HG03565 (cell line): ENCODE results near the gene TSC22D4.
"Not testable (repeated sequence)": the region's sequence is repeated elsewhere in the genome, so short reads cannot be mapped to it uniquely, and the experiment has no call there.

Source experiments
- ATAC-seq: cut with Tn5 transposase; IDR thresholded peaks from one replicate; pipeline ENCODE4 v1.9.1; 2021; ENCODE audit warnings: mild to moderate bottlenecking, moderate library complexity; ENCODE audit not compliant: unreplicated experiment

The TSC22D4 gene

GRCh38 chr7:100476101-100476780, 2.8 kb downstream of the TSC22D4 start:
- no peak for ATAC-seq

GRCh38 chr7:100475549-100475948, 3.5 kb downstream of the TSC22D4 start:
- ATAC-seq, result no peak

DNA sequence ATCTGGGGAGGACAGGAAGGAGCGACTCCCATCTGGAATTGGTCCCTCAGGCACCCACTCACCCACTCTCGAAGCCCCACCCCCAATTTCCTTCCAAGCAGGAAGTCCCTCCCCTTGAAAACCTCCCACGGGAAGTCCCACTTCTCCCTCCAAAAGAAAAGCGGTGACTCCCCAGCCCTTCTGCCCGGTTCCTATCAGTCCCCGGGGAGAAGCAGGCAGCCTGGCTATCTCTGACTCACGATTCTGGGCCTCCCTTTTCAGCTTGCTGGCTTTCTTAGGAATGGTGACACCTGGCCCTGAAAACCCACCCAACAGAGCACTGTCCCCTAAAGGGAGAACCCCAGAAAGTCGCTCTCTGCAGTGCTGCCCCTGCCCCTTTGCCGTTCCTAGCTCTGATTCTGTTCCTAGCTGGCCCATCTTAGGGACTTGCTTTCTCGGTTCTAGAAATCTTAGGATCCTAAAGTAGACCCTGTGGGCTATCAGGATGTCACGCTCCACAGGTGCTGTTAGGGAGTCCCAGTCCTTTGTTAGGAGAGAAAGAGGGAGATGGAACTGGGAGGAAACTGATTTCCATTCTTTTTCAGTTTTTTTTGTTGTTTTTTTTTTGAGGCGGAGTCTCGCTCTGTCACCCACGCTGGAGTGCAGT, 6.0 kb downstream of the TSC22D4 start:
- ATAC-seq, result no peak

GRCh38 chr7:100472121-100472851, 6.7 kb downstream of the TSC22D4 start:
- ATAC-seq, result no peak

- ATAC-seq, result no peak
Measured at GRCh38 chr7:100471021-100471420, 8.0 kb downstream of the TSC22D4 start.

GRCh38 chr7:100469227-100470044, 9.6 kb downstream of the TSC22D4 start:
- no peak for ATAC-seq

- ATAC-seq, result no peak
Measured at GRCh38 chr7:100467638-100468373, 11.2 kb downstream of the TSC22D4 start.

GRCh38 chr7:100466653-100467605, 12.1 kb downstream of the TSC22D4 start:
- no peak for ATAC-seq

GRCh38 chr7:100465702-100466311, 13.2 kb downstream of the TSC22D4 start:
- ATAC-seq, result no peak

DNA sequence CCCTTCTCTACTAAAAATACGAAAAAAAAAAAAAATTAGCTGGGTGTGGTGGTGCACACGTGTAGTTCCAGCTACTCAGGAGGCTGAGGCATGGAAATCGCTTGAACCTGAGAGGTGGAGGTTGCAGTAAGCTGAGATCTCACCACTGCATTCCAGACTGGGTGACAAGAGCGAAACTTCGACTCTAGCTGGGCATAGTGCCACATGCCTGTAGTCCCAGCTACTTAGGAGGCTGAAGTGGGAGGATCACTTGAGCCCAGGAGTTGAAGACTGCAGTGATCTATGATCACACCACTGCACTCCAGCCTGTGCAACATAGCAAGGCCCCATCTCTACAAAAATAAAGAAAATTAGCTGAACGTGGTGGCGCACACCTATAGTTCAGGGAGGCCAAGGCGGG, 13.7 kb downstream of the TSC22D4 start:
- no peak for ATAC-seq

- ATAC-seq, result no peak
Measured at GRCh38 chr7:100464791-100465190, 14.2 kb downstream of the TSC22D4 start.

- no peak for ATAC-seq
Measured at GRCh38 chr7:100464210-100464660, 14.8 kb downstream of the TSC22D4 start, which contains the start of gene SPACDR. Gene SPACDR, minus strand, starts transcription at chr7:100464260. Its CDS starts 235 bp downstream, at chr7:100464025.

DNA sequence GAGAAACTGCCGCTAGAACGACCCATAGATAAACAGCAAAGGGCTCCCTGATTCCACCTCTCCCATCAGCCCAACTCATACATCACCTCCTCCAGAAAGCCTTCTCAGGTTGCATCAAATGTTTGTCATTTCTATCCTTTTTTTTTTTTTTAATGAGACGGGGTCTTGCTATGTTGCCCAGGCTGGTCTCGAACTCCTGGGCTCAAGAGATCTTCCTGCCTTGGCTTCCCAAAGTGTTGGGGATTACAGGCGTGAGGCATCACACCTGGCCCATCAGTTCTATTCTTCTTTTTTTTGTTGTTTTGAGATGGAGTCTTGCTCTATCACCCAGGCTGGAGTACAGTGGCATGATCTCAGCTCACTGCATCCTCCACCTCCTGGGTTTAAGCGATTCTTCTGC, 22.0 kb downstream of the TSC22D4 start:
- ATAC-seq, result no peak

DNA sequence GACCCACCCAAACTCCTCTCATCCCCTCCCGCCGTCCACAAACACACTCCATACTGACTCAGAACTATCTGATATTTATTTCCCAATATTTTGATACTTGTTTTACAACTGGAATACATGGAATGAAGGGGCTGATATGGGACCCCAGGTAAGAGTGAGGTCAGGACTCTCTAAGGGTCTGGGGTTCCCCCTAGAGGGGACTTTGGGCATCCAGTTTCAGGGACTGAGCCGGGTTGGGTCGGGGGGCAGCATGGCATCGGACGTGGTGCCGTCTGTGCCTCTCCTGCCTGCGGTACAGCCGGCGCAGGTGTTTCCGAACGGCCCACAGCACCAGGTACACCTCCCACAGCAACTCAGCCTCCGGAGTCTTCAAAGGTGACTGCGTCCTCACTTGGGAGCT, 22.5 kb downstream of the TSC22D4 start:
- ATAC-seq, result no peak

GRCh38 chr7:100455206-100455605, 23.8 kb downstream of the TSC22D4 start:
- no peak for ATAC-seq

DNA sequence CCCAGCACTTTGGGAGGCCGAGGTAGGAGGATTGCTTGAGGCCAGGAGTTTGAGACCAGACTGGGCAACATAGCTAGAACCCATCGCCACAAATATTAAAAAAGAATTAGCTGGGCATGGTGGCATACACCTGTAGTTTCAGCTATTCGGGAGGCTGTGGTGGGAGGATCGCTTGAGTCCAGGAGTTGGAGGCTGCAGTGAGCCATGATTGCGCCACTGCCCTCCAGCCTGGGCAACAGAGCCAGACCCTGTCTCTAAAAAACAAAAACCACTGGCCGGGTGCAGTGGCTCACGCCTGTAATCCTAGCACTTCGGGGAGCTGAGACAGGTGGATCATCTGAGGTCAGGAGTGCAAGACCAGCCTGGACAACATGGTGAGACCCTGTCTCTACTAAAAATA, 25.2 kb downstream of the TSC22D4 start:
- ATAC-seq, result not testable (repeated sequence)

DNA sequence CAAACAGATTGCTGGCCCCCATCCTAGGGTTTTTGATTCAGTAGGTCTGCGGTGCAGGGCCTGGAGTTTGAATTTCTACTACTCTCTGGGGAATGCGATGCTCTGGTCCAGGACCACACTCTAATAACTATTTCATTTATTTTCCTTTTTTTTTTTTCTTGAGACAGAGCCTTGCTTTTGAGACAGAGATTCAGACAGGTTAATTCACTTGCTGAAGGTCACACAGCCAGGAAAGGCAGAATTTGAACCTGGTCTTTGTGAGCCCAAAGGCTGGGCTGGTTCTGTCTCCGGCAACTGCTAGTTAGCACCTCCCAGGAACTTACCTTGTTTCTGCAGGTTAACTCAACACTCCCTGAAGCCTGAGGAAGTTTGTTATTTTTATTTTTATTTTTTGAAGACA, 26.5 kb downstream of the TSC22D4 start:
- ATAC-seq, result no peak

DNA sequence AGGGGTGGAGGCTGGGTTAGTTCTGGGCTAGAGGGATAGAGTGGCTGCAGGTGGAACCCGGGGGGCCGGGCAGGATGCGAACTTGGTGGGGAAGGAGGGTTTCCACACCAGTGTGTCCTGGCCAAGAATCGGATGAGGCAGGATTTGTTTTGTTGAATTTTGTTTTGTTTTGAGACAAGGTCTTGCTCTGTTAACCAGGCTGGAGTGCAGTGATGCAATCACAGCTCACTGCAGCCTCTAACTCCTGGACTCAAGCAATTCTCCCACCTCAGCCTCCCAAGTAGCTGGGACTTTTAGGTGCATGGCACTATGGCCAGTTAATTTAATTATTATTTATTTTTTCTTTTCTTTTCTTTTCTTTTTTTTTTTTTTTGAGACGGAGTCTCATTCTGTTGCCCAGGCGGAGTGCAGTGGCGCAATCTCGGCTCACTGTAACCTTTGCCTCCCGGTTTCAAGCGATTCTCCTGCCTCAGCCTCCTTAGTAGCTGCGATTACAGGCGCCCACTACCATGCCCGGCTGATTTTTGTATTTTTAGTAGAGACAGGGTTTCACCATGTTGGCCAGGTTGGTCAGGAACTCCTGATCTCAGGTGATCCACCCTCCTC, 29.7 kb downstream of the TSC22D4 start:
- no peak for ATAC-seq
